Endodermal cell (in vitro differentiated cells): ENCODE results near the gene ATP5PO. TPM values are rescaled to one million over a fixed set of nuclear protein-coding genes. Genes with fewer than 3 reads are reported as not detected.

Experiments used
- DNase-seq: peaks from one replicate; pipeline ENCODE4 v3.0.0-alpha.2; 2017
- H3K27ac ChIP-seq: 2 replicates; pipeline ENCODE4 v1.5.1; 2013; ENCODE audit warnings: mild to moderate bottlenecking, low read depth, low read length, moderate library complexity
- H3K27me3 ChIP-seq: 2 replicates; pipeline ENCODE4 v1.6.1; 2013; ENCODE audit warnings: mild to moderate bottlenecking, low read length, moderate library complexity; ENCODE audit not compliant: insufficient read depth, control insufficient read depth, poor library complexity, severe bottlenecking
- H3K36me3 ChIP-seq: 2 replicates; pipeline ENCODE4 v1.7.0; 2013; ENCODE audit warnings: mild to moderate bottlenecking, low read length, moderate library complexity; ENCODE audit not compliant: control insufficient read depth, insufficient read depth
- H3K4me1 ChIP-seq: one replicate; pipeline ENCODE4 v1.7.0; 2013; ENCODE audit warnings: low read length; ENCODE audit not compliant: control insufficient read depth, insufficient read depth
- H3K4me3 ChIP-seq: 2 replicates; pipeline ENCODE4 v1.5.1; 2013; ENCODE audit warnings: mild to moderate bottlenecking, low read length, moderate library complexity
- H3K9ac ChIP-seq: 2 replicates; pipeline ENCODE4 v1.6.1; 2013; ENCODE audit warnings: mild to moderate bottlenecking, low read length, moderate library complexity; ENCODE audit not compliant: poor library complexity, severe bottlenecking; ENCODE audit errors: extremely low read depth
- H3K9me3 ChIP-seq: 2 replicates; pipeline ENCODE4 v1.6.1; 2013; ENCODE audit warnings: mild to moderate bottlenecking, low read length, moderate library complexity; ENCODE audit not compliant: control insufficient read depth
- H3K27ac Mint-ChIP-seq: 2 replicates; pipeline ENCODE4 v1.8.0; 2020; ENCODE audit warnings: mixed read lengths
- H3K27me3 Mint-ChIP-seq: 2 replicates; pipeline ENCODE4 v1.8.0; 2021; ENCODE audit warnings: mild to moderate bottlenecking, mixed read lengths; ENCODE audit not compliant: insufficient read depth
- H3K36me3 Mint-ChIP-seq: 2 replicates; pipeline ENCODE4 v1.8.0; 2020; ENCODE audit warnings: low read depth, mixed read lengths
- H3K4me1 Mint-ChIP-seq: 2 replicates; pipeline ENCODE4 v1.8.0; 2020; ENCODE audit warnings: mixed read lengths
- H3K4me3 Mint-ChIP-seq: 2 replicates; pipeline ENCODE4 v1.8.0; 2020; ENCODE audit warnings: mild to moderate bottlenecking, moderate library complexity, mixed read lengths
- H3K9me3 Mint-ChIP-seq: 2 replicates; pipeline ENCODE4 v1.8.0; 2020; ENCODE audit warnings: mild to moderate bottlenecking, mixed read lengths
- CTCF ChIP-seq: fragments of 200-600 bp; sonication (generic); conservative IDR thresholded peaks from 2 replicates; pipeline ENCODE4 v1.5.0; 2021; ENCODE audit warnings: antibody characterized with exemption, mild to moderate bottlenecking
- WGBS, 2 experiments: methylation state at CpG; one replicate each; pipeline versions ENCODE4 v1.1.5 to v1.1.7; 2013; ENCODE audit warnings: missing lambda C conversion rate in 2 of 2, mixed read lengths in 1 of 2; ENCODE audit not compliant: insufficient coverage in 1 of 2, insufficient read length in 1 of 2; 5-methylcytosine and 5-hydroxymethylcytosine counted together
- total RNA-seq, 2 donors: library from RNA; stranded (reverse); fragmentation: NEBNext Ultra II Directional in 1 of 2; extraction: Animal tissue kit (Norgen Biotek cat#: 25700) in 1 of 2; gene quantifications; 2 replicates in 1 of 2; 3 replicates in 1 of 2; pipeline ENCODE4 v1.2.1, GENCODE V29; 2021

The ATP5PO gene
- total RNA-seq, 2 donors from 2014 or later = 223 to 252 TPM

- H3K4me1 Mint-ChIP-seq = peaks cover 1% of the 10 kb centered on the region
- peak; percentile 90 for DNase-seq
- no peaks in the 10 kb centered on the region for H3K27me3 ChIP-seq
- peaks cover 36% of the 10 kb centered on the region for H3K36me3 Mint-ChIP-seq
- H3K27ac Mint-ChIP-seq = peak overlapping the region; percentile 31
- peak; percentile 81 for TF ChIP-seq CTCF
- no peak overlapping the region for H3K9ac ChIP-seq
- H3K27ac ChIP-seq = no peak overlapping the region
- H3K4me1 ChIP-seq = no peaks in the 10 kb centered on the region
- no peaks in the 10 kb centered on the region for H3K27me3 Mint-ChIP-seq
- no peak overlapping the region for H3K4me3 ChIP-seq
- no peaks in the 10 kb centered on the region for H3K9me3 Mint-ChIP-seq
- H3K9me3 ChIP-seq = no peaks in the 10 kb centered on the region
- peaks cover 52% of the 10 kb centered on the region for H3K36me3 ChIP-seq
- H3K4me3 Mint-ChIP-seq = no peak overlapping the region
- 83 to 86% methylated on average over 11 to 13 of the region's 13 CpGs for WGBS, 2 experiments
Observed at GRCh38 chr21:33901412-33902288, 14.0 kb downstream of the ATP5PO start.

GRCh38 chr21:33899199-33899598 lies 16.4 kb downstream of the ATP5PO start:
- no peaks in the 10 kb centered on the region for H3K27me3 Mint-ChIP-seq
- H3K4me1 Mint-ChIP-seq = peaks cover 12% of the 10 kb centered on the region
- peaks cover 15% of the 10 kb centered on the region for H3K36me3 Mint-ChIP-seq
- Histone ChIP-seq H3K4me1 (no peaks in the 10 kb centered on the region), H3K4me3 (no peak overlapping the region), H3K36me3 (peaks cover 28% of the 10 kb centered on the region), H3K27ac (no peak overlapping the region), H3K9ac (no peak overlapping the region), H3K9me3 (no peaks in the 10 kb centered on the region), H3K27me3 (no peaks in the 10 kb centered on the region)
- no peak for TF ChIP-seq CTCF
- H3K9me3 Mint-ChIP-seq = no peaks in the 10 kb centered on the region
- H3K4me3 Mint-ChIP-seq = no peak overlapping the region
- 89 to 90% methylated on average over 3 to 5 of the region's 5 CpGs for WGBS, 2 experiments
- no peak overlapping the region for H3K27ac Mint-ChIP-seq
- no peak for DNase-seq

GRCh38 chr21:33898586-33898985 lies 17.0 kb downstream of the ATP5PO start:
- Histone ChIP-seq H3K9me3 (no peaks in the 10 kb centered on the region), H3K4me1 (no peaks in the 10 kb centered on the region), H3K4me3 (no peak overlapping the region), H3K27me3 (no peaks in the 10 kb centered on the region), H3K27ac (no peak overlapping the region), H3K9ac (no peak overlapping the region), H3K36me3 (peaks cover 23% of the 10 kb centered on the region)
- Mint-ChIP-seq H3K36me3 (peaks cover 13% of the 10 kb centered on the region), H3K9me3 (no peaks in the 10 kb centered on the region), H3K4me1 (peaks cover 18% of the 10 kb centered on the region), H3K27me3 (no peaks in the 10 kb centered on the region), H3K4me3 (no peak overlapping the region), H3K27ac (no peak overlapping the region)
- DNase-seq = no peak
- TF ChIP-seq CTCF = no peak
- 92 to 94% methylated on average over 3 of the region's 3 CpGs for WGBS, 2 experiments
